Mesothelial cell of epicardium (in vitro differentiated cells): ENCODE measurements around the gene WFDC10B. TPM values are rescaled to one million over a fixed set of nuclear protein-coding genes. Genes with fewer than 3 reads are reported as not detected.
"Not testable (repeated sequence)": the region's sequence is repeated elsewhere in the genome, so short reads cannot be mapped to it uniquely, and the experiment has no call there.

Experiments used
- DNase-seq, 2 experiments: peaks; one replicate each; pipeline ENCODE4 v3.0.0; 2021; ENCODE audit warnings: low spot score in 2 of 2; ENCODE audit not compliant: unreplicated experiment in 2 of 2
- H3K27ac Mint-ChIP-seq: 2 replicates; pipeline ENCODE4 v1.8.0; 2021; ENCODE audit warnings: mixed read lengths
- H3K27me3 Mint-ChIP-seq: 2 replicates; pipeline ENCODE4 v1.8.0; 2021; ENCODE audit warnings: low read depth, mixed read lengths
- H3K36me3 Mint-ChIP-seq: 2 replicates; pipeline ENCODE4 v1.8.0; 2021; ENCODE audit warnings: mixed read lengths
- H3K4me1 Mint-ChIP-seq: 2 replicates; pipeline ENCODE4 v1.8.0; 2021; ENCODE audit warnings: mixed read lengths
- H3K4me3 Mint-ChIP-seq: 2 replicates; pipeline ENCODE4 v1.8.0; 2021; ENCODE audit warnings: mild to moderate bottlenecking, moderate library complexity, mixed read lengths
- H3K9me3 Mint-ChIP-seq: 2 replicates; pipeline ENCODE4 v1.8.0; 2021; ENCODE audit warnings: mixed read lengths
- CTCF ChIP-seq: fragments of 200-600 bp; sonication (generic); IDR thresholded peaks from one replicate; pipeline ENCODE4 v1.5.0; 2021; ENCODE audit warnings: antibody characterized with exemption; ENCODE audit not compliant: unreplicated experiment
- total RNA-seq: library from RNA; stranded (reverse); gene quantifications from 3 replicates; pipeline ENCODE4 v1.2.1, GENCODE V29; 2021

The WFDC10B gene
- total RNA-seq, 1 donor from 2014 or later = not detected

- no peak within 1 kb of the TSS for H3K27ac Mint-ChIP-seq
- DNase-seq = no peak
- no peaks in the 10 kb centered on the region for H3K4me1 Mint-ChIP-seq
- H3K27me3 Mint-ChIP-seq = peaks cover 10% of the 10 kb centered on the region
- H3K36me3 Mint-ChIP-seq = no peaks in the 10 kb centered on the region
- no peak within 1 kb of the TSS for H3K4me3 Mint-ChIP-seq
- no peaks in the 10 kb centered on the region for H3K9me3 Mint-ChIP-seq
- TF ChIP-seq CTCF = no peak
Measured at GRCh38 chr20:45701873-45702272, 2.9 kb downstream of the WFDC10B start, which contains the start of gene WFDC13. Gene WFDC13 (plus strand): TSS chr20:45702038. CDS start chr20:45702124, 86 bp downstream.

- Mint-ChIP-seq H3K4me3 (no peak overlapping the region), H3K27ac (no peak overlapping the region), H3K4me1 (no peaks in the 10 kb centered on the region), H3K36me3 (no peaks in the 10 kb centered on the region), H3K27me3 (peaks cover 10% of the 10 kb centered on the region), H3K9me3 (no peaks in the 10 kb centered on the region)
- no peak for TF ChIP-seq CTCF
- no peak for DNase-seq
Measured at GRCh38 chr20:45701104-45701503, 3.7 kb downstream of the WFDC10B start.

- H3K9me3 Mint-ChIP-seq = peaks cover 14% of the 10 kb centered on the region
- H3K4me3 Mint-ChIP-seq = no peak overlapping the region
- H3K27ac Mint-ChIP-seq = no peak overlapping the region
- no peaks in the 10 kb centered on the region for H3K36me3 Mint-ChIP-seq
- no peaks in the 10 kb centered on the region for H3K4me1 Mint-ChIP-seq
- no peak for TF ChIP-seq CTCF
- H3K27me3 Mint-ChIP-seq = no peaks in the 10 kb centered on the region
- no peak for DNase-seq
Measured at GRCh38 chr20:45695496-45695895, 9.3 kb downstream of the WFDC10B start.

GRCh38 chr20:45693346-45693745, 11.5 kb downstream of the WFDC10B start:
- H3K27ac Mint-ChIP-seq, H3K27me3 Mint-ChIP-seq, H3K4me3 Mint-ChIP-seq, DNase-seq, H3K4me1 Mint-ChIP-seq, H3K36me3 Mint-ChIP-seq: not testable (repeated sequence)
- peaks cover 14% of the 10 kb centered on the region for H3K9me3 Mint-ChIP-seq

GRCh38 chr20:45685896-45686295, 18.9 kb downstream of the WFDC10B start:
- no peaks in the 10 kb centered on the region for H3K4me1 Mint-ChIP-seq
- no peaks in the 10 kb centered on the region for H3K36me3 Mint-ChIP-seq
- TF ChIP-seq CTCF = no peak
- peaks cover 4% of the 10 kb centered on the region for H3K9me3 Mint-ChIP-seq
- no peak overlapping the region for H3K27ac Mint-ChIP-seq
- DNase-seq = no peak
- H3K27me3 Mint-ChIP-seq = peaks cover 7% of the 10 kb centered on the region
- H3K4me3 Mint-ChIP-seq = no peak overlapping the region

- Mint-ChIP-seq H3K27ac (no peak overlapping the region), H3K9me3 (peaks cover 40% of the 10 kb centered on the region), H3K4me1 (no peaks in the 10 kb centered on the region), H3K36me3 (no peaks in the 10 kb centered on the region), H3K27me3 (peaks cover 2% of the 10 kb centered on the region), H3K4me3 (no peak overlapping the region)
- DNase-seq = no peak
- TF ChIP-seq CTCF = no peak
Measured at GRCh38 chr20:45679650-45680049, 25.2 kb downstream of the WFDC10B start.
